Endothelial cell (in vitro differentiated cells): ENCODE results near the gene TMEM221. TPM values are rescaled to one million over a fixed set of nuclear protein-coding genes. Genes with fewer than 3 reads are reported as not detected.

Experiments used
- DNase-seq: peaks from one replicate; pipeline ENCODE4 v3.0.0; 2021; ENCODE audit warnings: low spot score
- H3K27ac Mint-ChIP-seq: one replicate; pipeline ENCODE4 v1.8.0; 2021; ENCODE audit warnings: mixed read lengths, inconsistent platforms; ENCODE audit not compliant: unreplicated experiment
- H3K27me3 Mint-ChIP-seq: one replicate; pipeline ENCODE4 v1.8.0; 2021; ENCODE audit warnings: mild to moderate bottlenecking, moderate library complexity, mixed read lengths, inconsistent platforms; ENCODE audit not compliant: unreplicated experiment
- H3K36me3 Mint-ChIP-seq: one replicate; pipeline ENCODE4 v1.8.0; 2021; ENCODE audit warnings: mild to moderate bottlenecking, low read depth, mixed read lengths, inconsistent platforms; ENCODE audit not compliant: unreplicated experiment
- H3K4me1 Mint-ChIP-seq: one replicate; pipeline ENCODE4 v1.8.0; 2021; ENCODE audit warnings: mild to moderate bottlenecking, mixed read lengths, inconsistent platforms; ENCODE audit not compliant: unreplicated experiment
- H3K4me3 Mint-ChIP-seq: one replicate; pipeline ENCODE4 v1.8.0; 2021; ENCODE audit warnings: mild to moderate bottlenecking, mixed read lengths, inconsistent platforms; ENCODE audit not compliant: unreplicated experiment
- H3K9me3 Mint-ChIP-seq: one replicate; pipeline ENCODE4 v1.8.0; 2021; ENCODE audit warnings: mixed read lengths, inconsistent platforms; ENCODE audit not compliant: unreplicated experiment
- CTCF ChIP-seq: fragments of 200-600 bp; sonication (generic); IDR thresholded peaks from one replicate; pipeline ENCODE4 v1.5.0; 2021; ENCODE audit warnings: antibody characterized with exemption; ENCODE audit not compliant: unreplicated experiment
- total RNA-seq: library from RNA; stranded (reverse); fragmentation: NEBNext Ultra II Directional; extraction: Animal tissue kit (Norgen Biotek cat#: 25700); gene quantifications from one replicate; pipeline ENCODE4 v1.2.1, GENCODE V29; 2021; ENCODE audit not compliant: unreplicated experiment

The TMEM221 gene
- total RNA-seq, 1 donor from 2014 or later = 1.4 TPM

GRCh38 chr19:17409990-17410389 lies 38.5 kb downstream of the TMEM221 start:
- Mint-ChIP-seq H3K36me3 (no peaks in the 10 kb centered on the region), H3K9me3 (no peaks in the 10 kb centered on the region), H3K27ac (no peak overlapping the region), H3K27me3 (no peaks in the 10 kb centered on the region), H3K4me1 (peaks cover 31% of the 10 kb centered on the region), H3K4me3 (no peak overlapping the region)
- TF ChIP-seq CTCF = no peak
- DNase-seq = no peak

DNA sequence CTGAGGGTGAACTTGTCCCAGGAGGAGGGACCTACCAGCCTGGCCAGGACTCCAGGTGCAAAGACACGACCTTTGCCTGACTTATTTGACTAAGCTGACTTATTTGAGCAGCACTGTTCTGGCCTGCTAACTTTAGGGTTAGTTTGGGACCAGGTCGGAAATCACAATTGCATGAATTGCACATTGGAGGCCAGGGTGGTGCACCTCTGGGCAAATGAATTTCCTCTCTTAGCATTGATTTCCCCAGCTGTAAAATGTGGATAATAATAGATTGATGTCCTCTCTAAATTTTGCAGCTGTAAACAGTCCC lies 41.6 kb downstream of the TMEM221 start:
- TF ChIP-seq CTCF = no peak
- no peak for DNase-seq
- no peaks in the 10 kb centered on the region for H3K27me3 Mint-ChIP-seq
- peak overlapping the region; percentile 16 for H3K4me3 Mint-ChIP-seq
- H3K36me3 Mint-ChIP-seq = no peaks in the 10 kb centered on the region
- H3K9me3 Mint-ChIP-seq = no peaks in the 10 kb centered on the region
- H3K4me1 Mint-ChIP-seq = peaks cover 28% of the 10 kb centered on the region
- H3K27ac Mint-ChIP-seq = peak overlapping the region; percentile 24

GRCh38 chr19:17406046-17406886 lies 42.2 kb downstream of the TMEM221 start:
- peaks cover 31% of the 10 kb centered on the region for H3K4me1 Mint-ChIP-seq
- TF ChIP-seq CTCF = no peak
- H3K27ac Mint-ChIP-seq = no peak overlapping the region
- H3K9me3 Mint-ChIP-seq = no peaks in the 10 kb centered on the region
- no peak overlapping the region for H3K4me3 Mint-ChIP-seq
- H3K27me3 Mint-ChIP-seq = peaks cover 4% of the 10 kb centered on the region
- peaks cover 4% of the 10 kb centered on the region for H3K36me3 Mint-ChIP-seq
- DNase-seq = no peak

DNA sequence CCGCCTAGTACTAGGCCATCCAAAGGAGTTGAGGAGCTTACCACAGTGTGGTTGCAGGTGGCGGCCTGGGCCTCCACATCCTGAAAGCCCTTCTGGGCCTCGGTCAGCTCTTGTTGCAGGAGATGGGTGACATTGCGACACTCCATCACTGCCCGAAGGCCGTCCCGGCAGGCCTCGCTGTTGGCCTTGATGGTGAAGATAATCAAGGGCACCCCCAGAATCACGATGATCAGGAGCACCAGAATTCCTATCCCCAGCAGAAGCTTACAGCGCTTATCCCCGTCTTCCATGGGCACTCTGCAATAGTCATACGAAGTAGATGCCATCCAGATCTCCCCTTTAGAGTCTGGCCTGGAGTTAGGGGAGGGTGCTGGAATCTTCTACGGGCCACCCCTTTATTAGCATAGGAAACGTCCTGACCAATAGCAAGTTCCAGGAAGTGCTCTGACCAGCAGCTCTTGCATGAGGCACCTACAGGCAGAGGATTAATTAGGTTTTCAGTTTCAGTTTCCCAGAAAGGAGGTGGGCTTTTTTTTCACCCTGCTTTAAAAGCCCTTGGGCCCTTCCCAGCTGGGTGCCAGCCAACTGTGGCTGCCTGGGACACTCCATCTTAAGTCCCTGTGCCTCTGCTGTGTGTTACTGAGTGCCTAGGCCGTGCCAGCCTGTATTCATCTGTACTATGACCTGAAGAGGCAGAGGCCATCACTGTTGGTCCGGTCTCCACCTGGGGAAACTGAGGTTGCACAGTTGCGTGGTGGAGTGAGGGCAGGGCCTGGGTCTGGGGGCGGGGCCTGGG lies 43.0 kb downstream of the TMEM221 start, which contains the start of gene BST2:
Gene BST2, minus strand, starts transcription at position 381 of the 796 bp plus-strand sequence. Its CDS starts 55 bp downstream, at position 326.
- H3K27me3 Mint-ChIP-seq = peaks cover 6% of the 10 kb centered on the region
- no peak for TF ChIP-seq CTCF
- H3K27ac Mint-ChIP-seq = peak within 1 kb of the TSS; percentile 72
- peak within 1 kb of the TSS; percentile 88 for H3K4me3 Mint-ChIP-seq
- H3K36me3 Mint-ChIP-seq = peaks cover 4% of the 10 kb centered on the region
- DNase-seq = no peak
- peaks cover 34% of the 10 kb centered on the region for H3K4me1 Mint-ChIP-seq
- H3K9me3 Mint-ChIP-seq = no peaks in the 10 kb centered on the region
